Fibroblast of the aortic adventitia (primary cell): ENCODE measurements around the gene SMIM24. TPM values are rescaled to one million over a fixed set of nuclear protein-coding genes. Genes with fewer than 3 reads are reported as not detected.
A peak's percentile ranks its signal among the peaks of the same experiment; 100 is the strongest.
"Not testable (repeated sequence)": the region's sequence is repeated elsewhere in the genome, so short reads cannot be mapped to it uniquely, and the experiment has no call there.

Source experiments
- DNase-seq: peaks from one replicate; pipeline ENCODE4 v3.0.0-alpha.2; 2010; ENCODE audit warnings: low read depth
- H3K4me3 ChIP-seq: 2 replicates; pipeline ENCODE4 v1.5.1; 2011; ENCODE audit warnings: low read depth, mild to moderate bottlenecking, control low read depth, low read length, moderate library complexity
- total RNA-seq: library from RNA; depleted of rRNA; stranded (reverse); fragments of >200 nt; gene quantifications from 2 replicates; pipeline ENCODE4 v1.2.3, GENCODE V29; 2012; ENCODE audit warnings: low replicate concordance
- TF ChIP-seq, protein P1 (sequence below): IDR thresholded peaks from 2 replicates; pipeline ENCODE4 v1.5.1; 2011; ENCODE audit warnings: mild to moderate bottlenecking, low read length, control low read depth, inconsistent platforms; ENCODE audit not compliant: insufficient read depth

SMIM24 gene
- not detected in 2 replicates for total RNA-seq

DNA sequence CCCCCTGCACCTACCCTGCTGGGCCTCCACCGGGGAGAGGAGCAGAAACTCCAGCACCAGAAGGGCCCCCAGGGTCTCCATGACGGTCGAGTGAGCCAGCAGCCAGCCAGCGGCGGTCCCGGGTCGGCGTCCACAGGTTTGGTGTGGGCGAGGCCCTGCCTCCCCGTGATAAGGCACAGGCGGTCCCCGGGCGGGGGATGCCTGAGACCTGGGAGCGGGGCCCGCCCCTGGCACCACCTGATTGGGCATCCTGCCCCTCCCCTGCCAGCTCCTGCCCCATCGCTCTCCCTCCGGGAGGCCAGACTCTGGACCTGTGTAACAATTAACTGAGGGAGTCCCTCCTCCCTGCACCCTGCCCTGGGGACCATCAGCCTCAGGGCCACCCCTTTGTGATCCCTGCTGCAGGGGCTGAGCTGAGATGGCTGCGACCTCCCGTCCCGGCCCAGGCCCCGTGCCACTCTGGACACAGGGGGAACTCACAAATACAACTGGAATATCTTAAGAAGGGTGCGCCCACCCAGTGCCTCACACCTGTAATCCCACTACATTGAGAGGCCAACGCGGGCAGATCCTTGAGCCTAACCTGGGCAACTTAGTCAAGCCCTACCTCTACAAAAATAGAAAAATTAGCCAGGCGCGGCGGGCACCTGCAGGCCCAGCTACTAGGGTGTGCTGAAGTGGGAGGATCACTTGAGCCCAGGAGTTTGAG is at the start of gene SMIM24:
Gene SMIM24 (minus strand): TSS at position 143 of the 709 bp plus-strand sequence. CDS start 62 bp downstream, at position 81.
- no peak for DNase-seq
- TF ChIP-seq, protein P1, sequence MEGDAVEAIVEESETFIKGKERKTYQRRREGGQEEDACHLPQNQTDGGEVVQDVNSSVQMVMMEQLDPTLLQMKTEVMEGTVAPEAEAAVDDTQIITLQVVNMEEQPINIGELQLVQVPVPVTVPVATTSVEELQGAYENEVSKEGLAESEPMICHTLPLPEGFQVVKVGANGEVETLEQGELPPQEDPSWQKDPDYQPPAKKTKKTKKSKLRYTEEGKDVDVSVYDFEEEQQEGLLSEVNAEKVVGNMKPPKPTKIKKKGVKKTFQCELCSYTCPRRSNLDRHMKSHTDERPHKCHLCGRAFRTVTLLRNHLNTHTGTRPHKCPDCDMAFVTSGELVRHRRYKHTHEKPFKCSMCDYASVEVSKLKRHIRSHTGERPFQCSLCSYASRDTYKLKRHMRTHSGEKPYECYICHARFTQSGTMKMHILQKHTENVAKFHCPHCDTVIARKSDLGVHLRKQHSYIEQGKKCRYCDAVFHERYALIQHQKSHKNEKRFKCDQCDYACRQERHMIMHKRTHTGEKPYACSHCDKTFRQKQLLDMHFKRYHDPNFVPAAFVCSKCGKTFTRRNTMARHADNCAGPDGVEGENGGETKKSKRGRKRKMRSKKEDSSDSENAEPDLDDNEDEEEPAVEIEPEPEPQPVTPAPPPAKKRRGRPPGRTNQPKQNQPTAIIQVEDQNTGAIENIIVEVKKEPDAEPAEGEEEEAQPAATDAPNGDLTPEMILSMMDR, result no peak

DNA sequence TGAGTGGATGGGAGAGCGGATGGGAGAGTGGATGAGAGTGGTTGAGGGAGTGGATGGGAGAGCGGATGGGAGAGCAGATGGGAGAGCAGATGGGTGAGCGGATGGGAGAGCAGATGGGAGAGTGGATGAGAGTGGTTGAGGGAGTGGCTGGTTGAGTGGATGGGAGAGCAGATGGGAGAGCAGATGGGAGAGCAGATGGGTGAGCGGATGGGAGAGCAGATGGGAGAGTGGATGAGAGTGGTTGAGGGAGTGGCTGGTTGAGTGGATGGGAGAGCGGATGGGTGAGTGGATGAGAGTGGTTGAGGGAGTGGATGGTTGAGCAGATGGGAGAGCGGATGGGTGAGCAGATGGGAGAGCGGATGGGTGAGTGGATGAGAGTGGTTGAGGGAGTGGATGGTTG is 49.0 kb upstream of the SMIM24 start:
- not testable (repeated sequence) for DNase-seq, H3K4me3 ChIP-seq

More for the DNA sequence above, at the start of gene SMIM24:
- H3K4me3 ChIP-seq, result no peak within 1 kb of the TSS

DNA sequence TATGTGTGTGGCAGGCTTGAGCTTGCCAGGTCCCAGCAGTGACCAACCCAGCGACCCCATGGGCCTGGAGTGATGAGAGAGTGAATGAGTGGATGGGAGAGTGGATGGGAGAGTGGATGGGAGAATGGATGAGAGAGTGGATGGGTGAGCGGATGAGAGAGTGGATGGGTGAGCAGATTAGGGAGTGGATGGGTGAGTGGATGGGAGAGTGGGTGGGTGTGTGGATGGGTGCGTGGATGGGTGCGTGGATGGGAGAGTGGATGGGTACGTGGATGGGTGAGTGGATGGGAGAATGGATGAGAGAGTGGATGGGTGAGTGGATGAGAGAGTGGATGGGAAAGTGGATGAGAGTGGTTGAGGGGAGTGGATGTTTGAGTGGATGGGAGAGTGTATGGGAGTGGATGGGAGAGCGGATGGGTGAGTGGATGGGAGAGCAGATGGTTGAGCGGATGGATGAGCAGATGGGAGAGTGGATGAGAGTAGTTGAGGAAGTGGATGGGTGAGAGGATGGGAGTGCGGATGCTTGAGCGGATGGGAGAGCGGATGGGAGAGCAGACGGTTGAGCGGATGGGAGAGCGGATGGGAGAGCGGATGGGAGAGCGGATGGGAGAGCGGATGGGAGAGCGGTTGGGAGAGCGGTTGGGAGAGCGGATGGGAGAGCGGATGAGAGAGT is 48.4 kb upstream of the SMIM24 start:
- H3K4me3 ChIP-seq, result no peak overlapping the region
- TF ChIP-seq, protein P1, result no peak
- DNase-seq, result no peak

DNA sequence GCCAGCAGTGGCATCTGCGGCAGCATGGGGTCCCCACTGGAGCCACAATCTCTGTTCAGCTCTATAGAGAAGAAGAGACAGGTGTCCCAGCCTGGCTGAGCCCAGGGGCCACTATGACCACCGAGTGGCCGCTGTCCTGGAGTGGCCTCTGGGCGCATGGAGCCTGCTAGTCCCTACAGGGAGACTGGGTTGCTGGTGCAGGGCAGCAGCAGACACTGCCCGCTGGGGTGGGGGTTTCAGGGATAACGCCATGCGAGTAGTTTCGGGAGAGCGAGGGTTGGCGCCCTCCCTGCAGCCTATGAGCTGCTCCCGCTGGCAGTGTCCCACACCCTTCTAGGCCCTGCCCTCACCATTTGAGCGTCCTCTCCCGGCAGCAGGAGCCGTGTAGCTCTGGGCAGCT is 47.8 kb upstream of the SMIM24 start:
- no peak overlapping the region for H3K4me3 ChIP-seq
- DNase-seq, result no peak
- TF ChIP-seq, protein P1, result no peak

DNA sequence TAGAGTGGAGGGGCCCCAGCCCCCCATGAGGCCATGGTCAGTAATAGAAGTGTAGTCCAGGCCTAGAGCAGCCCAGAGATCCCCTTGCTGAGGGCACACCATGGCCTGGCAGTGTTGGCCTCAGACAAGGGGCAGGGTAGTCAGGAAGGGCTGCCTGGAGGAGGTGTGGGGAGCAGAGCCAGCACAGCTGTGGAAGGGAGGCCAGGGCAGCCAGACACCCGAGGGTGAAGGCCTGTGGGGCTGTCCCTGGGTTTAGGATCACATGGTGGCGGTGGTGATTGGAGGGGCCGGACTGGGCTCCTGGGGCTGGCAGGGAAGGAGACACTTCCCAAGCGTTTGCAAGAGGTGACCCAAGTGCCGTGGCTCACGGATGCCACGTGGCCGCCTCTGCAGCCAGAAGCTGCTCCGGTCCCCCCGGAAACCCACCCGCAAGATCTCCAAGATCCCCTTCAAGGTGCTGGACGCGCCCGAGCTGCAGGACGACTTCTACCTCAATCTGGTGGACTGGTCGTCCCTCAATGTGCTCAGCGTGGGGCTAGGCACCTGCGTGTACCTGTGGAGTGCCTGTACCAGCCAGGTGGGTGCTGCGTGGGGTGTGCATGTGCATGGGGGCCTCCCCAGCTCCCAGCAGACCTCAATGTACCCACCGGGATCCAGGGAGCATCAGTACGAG is 47.0 kb upstream of the SMIM24 start:
- DNase-seq, result no peak
- TF ChIP-seq, protein P1, result no peak
- H3K4me3 ChIP-seq, result no peak overlapping the region

DNA sequence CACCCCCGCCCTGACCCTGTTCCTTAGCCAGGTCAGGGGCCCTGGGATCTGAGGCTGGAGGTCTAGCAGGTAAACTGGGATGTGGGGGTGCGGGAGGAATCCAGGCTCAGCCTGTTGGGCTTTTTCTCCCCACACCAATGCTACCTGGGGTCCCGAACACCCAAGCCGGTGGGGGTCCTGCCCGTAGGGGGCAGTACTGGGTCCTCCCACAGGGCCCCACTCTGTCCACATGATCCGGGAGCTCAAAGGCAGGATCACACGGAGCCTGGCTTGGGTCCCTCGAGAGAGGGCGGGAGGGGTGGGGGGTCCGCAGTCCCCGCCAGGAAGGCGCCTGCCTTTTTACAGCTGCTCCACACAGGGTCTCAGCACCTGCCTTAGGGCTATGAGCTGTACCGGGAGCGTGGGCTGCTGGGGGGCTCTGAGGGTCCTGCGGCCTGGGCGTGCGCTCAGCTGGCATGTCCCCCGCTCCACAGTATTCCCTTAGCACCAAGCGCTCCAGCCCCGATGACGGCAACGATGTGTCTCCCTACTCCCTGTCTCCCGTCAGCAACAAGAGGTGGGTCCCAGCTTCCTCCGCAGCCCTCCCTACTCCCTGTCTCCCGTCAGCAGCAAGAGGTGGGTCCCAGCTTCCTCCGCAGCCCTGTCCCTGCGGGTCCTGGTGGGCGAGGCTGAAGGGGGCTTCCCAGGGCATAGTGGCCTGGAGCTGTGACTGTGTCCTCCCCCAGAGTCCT is 46.3 kb upstream of the SMIM24 start:
- no peak for DNase-seq
- TF ChIP-seq, protein P1, result peak; percentile 19

More for the DNA sequence above, 46.3 kb upstream of the SMIM24 start:
- H3K4me3 ChIP-seq, result no peak overlapping the region
